Stomach smooth muscle (tissue), 2 donors: Measurements from ENCODE around the gene RRN3.
"Not testable (repeated sequence)": the region's sequence is repeated elsewhere in the genome, so short reads cannot be mapped to it uniquely, and the experiment has no call there.

Experiments
- H3K27ac ChIP-seq: one replicate; pipeline ENCODE4 v1.7.0; 2013; ENCODE audit warnings: mild to moderate bottlenecking, low read length, inconsistent platforms
- H3K27me3 ChIP-seq, 2 donors: one replicate each; pipeline ENCODE4 v1.7.0; 2013; ENCODE audit warnings: low read length in 2 of 2; ENCODE audit not compliant: insufficient read depth in 2 of 2, control insufficient read depth in 1 of 2
- H3K36me3 ChIP-seq, 2 donors: one replicate each; pipeline ENCODE4 v1.7.0; 2013; ENCODE audit warnings: low read length in 2 of 2; ENCODE audit not compliant: control insufficient read depth in 2 of 2, insufficient read depth in 2 of 2
- H3K4me1 ChIP-seq: one replicate; pipeline ENCODE4 v1.7.0; 2013; ENCODE audit warnings: low read length; ENCODE audit not compliant: control insufficient read depth, insufficient read depth
- H3K4me3 ChIP-seq, 2 donors: one replicate each; pipeline ENCODE4 v1.7.0; 2013; ENCODE audit warnings: low read length in 2 of 2
- H3K9ac ChIP-seq, 2 donors: one replicate each; pipeline ENCODE4 v1.7.0; 2013; ENCODE audit warnings: low read length in 2 of 2, mild to moderate bottlenecking in 1 of 2
- H3K9me3 ChIP-seq, 2 donors: one replicate each; pipeline ENCODE4 v1.7.0; 2013; ENCODE audit warnings: low read length in 2 of 2; ENCODE audit not compliant: control insufficient read depth in 2 of 2
- donor health status: healthy.
- donor health status: Pancreatic carcinoma.

The RRN3 gene

DNA sequence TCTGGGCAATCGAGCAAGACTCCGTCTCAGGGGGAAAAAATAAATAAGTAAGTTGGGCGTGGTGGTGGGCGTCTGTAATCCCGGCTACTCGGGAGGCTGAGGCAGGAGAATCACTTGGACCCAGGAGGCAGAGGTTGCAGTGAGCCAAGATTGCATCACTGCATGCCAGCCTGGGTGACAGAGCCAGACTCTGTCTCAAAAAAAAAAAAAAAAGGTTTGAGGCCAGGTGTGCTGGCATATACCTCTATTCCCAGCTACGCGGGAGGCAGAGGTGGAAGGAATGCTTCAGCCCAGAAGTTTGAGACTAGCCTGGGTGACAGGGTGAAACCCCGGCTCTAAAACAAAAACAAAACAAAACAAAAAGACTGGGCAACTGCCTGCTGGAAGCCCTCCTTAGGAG is 48.8 kb downstream of the RRN3 start:
- not testable (repeated sequence) for H3K9ac ChIP-seq, H3K27ac ChIP-seq, H3K9me3 ChIP-seq

DNA sequence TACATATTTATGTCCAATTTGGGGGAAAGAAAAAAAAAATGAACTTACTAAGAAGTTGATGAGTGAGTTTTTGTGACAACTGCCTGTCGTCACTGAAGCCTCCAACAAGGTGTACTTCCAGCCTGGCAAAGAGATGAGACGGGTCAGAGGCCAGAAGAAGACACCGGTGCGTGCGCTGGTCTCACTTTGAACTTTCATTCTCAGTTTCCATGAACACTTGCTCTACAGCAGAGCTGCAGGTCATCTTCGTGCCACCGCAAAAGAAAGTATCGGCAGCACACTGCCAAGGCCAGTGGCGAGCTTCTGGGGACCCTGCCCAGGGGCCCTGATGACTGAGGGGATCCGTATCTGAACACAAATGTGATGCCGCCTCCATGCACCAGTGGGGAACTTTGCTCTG is 49.8 kb downstream of the RRN3 start:
- Histone ChIP-seq H3K36me3 (peaks cover 16 to 34% of the 10 kb centered on the region in 2 donors), H3K4me3 (no peak overlapping the region), H3K27me3 (no peaks in the 10 kb centered on the region)

More for the DNA sequence above, 48.8 kb downstream of the RRN3 start:
- peaks cover 8 to 24% of the 10 kb centered on the region in 2 donors for H3K36me3 ChIP-seq
- H3K4me3 ChIP-seq, H3K27me3 ChIP-seq, H3K4me1 ChIP-seq: not testable (repeated sequence)

DNA sequence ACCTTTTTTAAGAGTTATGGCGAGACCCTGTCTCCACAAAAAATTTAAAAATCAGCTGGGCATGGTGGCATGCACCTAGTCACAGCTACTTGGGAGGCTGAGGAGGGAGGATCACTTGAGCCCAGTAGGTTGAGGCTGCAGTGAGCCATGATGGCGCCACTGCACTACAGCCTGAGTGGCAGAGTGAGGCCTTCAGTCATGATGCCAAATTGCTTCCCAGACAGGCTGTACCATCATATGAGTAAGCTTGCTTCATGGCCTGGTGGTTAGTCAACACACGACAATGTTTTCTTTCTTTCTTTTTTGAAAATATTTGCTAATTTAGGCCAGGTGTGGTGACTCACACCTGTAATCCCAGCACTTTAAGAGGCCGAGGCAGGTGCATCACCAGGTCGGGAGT is 50.7 kb downstream of the RRN3 start:
- peaks cover 4% of the 10 kb centered on the region for H3K4me1 ChIP-seq
- H3K27ac ChIP-seq: no peak overlapping the region
- H3K27me3 ChIP-seq: no peaks in the 10 kb centered on the region
- H3K9me3 ChIP-seq: no peaks in the 10 kb centered on the region
- H3K9ac ChIP-seq: no peak overlapping the region
- H3K4me3 ChIP-seq: no peak overlapping the region
- peaks cover 21 to 43% of the 10 kb centered on the region in 2 donors for H3K36me3 ChIP-seq

More for the DNA sequence above, 49.8 kb downstream of the RRN3 start:
- H3K9ac ChIP-seq: no peak overlapping the region
- H3K9me3 ChIP-seq: no peaks in the 10 kb centered on the region
- H3K4me1 ChIP-seq: peaks cover 4% of the 10 kb centered on the region
- H3K27ac ChIP-seq: no peak overlapping the region

- Histone ChIP-seq H3K4me3 (no peak overlapping the region), H3K27me3 (no peaks in the 10 kb centered on the region), H3K4me1 (peaks cover 4% of the 10 kb centered on the region), H3K9me3 (no peaks in the 10 kb centered on the region), H3K9ac (no peak overlapping the region), H3K36me3 (peaks cover 20 to 41% of the 10 kb centered on the region in 2 donors), H3K27ac (peak overlapping the region; percentile 37)
Measured at GRCh38 chr16:15041271-15042004, 52.6 kb downstream of the RRN3 start.

DNA sequence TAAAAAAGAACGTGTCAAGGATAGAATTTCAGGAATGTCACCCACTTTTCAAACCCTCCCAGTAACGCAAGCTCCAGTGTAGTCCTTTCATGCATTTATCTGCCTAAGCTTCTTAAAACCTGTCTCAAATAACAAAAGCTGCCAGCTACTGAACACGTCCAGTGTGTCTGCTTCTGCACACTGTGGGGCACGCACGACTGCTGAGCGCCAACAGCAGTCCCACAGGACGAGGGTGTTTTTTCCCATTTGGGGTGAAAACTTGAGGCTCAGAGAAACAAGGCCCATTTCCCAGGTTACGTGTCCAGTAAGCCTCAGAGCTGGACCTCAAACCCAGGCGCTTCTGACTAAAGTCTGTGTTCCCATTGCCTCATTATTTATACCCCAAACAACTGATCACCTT is 55.4 kb downstream of the RRN3 start:
- Histone ChIP-seq H3K9me3 (no peaks in the 10 kb centered on the region), H3K9ac (no peak overlapping the region), H3K27me3 (no peaks in the 10 kb centered on the region), H3K36me3 (peaks cover 38 to 57% of the 10 kb centered on the region in 2 donors), H3K4me1 (peaks cover 9% of the 10 kb centered on the region), H3K4me3 (no peak overlapping the region), H3K27ac (peak overlapping the region; percentile 82)

DNA sequence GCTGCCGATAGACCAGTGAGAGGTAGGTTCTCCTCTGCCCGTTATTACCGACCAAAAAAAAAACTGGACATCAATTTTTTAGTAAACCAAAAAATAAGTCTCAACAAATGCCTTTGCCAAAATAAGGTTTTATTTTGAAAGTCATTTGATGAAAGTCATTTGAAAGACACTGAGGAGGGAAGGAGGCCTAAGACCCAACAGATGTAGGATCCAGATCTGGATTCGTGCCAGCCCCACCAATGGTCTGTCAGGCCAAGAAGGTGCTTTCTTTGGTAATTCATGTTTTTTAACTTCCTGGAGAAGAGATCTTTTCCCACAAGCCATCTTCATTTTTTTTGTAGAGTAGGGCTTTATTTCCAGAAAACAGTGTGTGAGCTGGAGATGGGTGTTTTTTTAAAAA is 56.3 kb downstream of the RRN3 start:
- Histone ChIP-seq H3K9ac (no peak overlapping the region), H3K4me3 (no peak overlapping the region), H3K27me3 (no peaks in the 10 kb centered on the region), H3K27ac (peak overlapping the region; percentile 82), H3K9me3 (no peaks in the 10 kb centered on the region), H3K4me1 (peaks cover 9% of the 10 kb centered on the region), H3K36me3 (peaks cover 45 to 66% of the 10 kb centered on the region in 2 donors)

DNA sequence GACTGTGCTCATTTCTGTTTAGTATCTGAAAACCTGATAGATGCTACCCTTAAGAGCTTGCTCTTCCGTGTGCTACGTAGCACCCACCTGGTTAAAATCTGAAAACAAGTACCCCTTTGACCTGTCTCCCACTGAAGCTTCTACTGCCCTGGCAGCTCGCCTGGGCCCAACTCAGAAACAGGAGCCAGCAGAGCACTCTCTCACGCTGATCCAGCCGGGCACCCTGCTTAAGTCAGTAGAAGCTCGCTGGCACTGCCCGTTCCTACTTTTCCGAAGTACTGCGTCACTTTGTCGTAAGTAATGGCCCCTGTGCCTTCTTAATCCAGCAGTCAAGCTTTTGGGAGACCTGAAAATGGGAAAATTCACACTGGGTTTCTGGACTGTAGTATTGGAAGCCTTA is 57.1 kb downstream of the RRN3 start:
- no peaks in the 10 kb centered on the region for H3K9me3 ChIP-seq
- H3K27ac ChIP-seq: peak overlapping the region; percentile 82
- peaks cover 9% of the 10 kb centered on the region for H3K4me1 ChIP-seq
- H3K4me3 ChIP-seq: no peak overlapping the region
- peaks cover 45 to 68% of the 10 kb centered on the region in 2 donors for H3K36me3 ChIP-seq
- H3K9ac ChIP-seq: peak overlapping the region; percentile 39 to 58
- no peaks in the 10 kb centered on the region for H3K27me3 ChIP-seq

DNA sequence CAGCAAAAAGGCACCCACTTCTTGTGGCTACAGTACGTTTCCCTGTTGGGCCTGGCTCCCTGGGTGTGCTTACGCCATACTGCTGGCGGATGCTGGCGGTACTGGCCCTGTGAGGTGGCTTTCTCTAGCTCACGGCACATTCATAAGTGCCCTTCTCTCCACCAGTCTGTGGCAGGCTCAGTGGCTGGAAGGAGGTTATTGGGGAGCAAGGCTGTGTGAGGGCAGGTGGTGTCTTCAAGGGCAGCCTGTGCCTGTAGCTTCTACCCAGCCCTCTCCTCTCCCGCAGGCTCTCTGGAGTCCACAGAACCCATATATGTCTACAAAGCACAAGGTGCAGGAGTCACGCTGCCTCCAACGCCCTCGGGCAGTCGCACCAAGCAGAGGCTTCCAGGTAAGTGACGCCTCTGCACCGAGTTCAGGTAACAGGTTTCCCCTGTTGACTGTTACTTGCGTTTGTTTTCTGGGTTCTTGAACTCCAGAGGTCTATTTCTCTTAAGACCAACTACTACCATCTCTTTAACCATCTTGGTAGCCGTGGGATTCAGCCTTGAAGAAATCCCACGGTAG is 58.8 kb downstream of the RRN3 start:
- H3K27me3 ChIP-seq: no peaks in the 10 kb centered on the region
- H3K4me1 ChIP-seq: peaks cover 6% of the 10 kb centered on the region
- H3K36me3 ChIP-seq: peaks cover 50 to 72% of the 10 kb centered on the region in 2 donors
- no peak overlapping the region for H3K4me3 ChIP-seq
- no peaks in the 10 kb centered on the region for H3K9me3 ChIP-seq
- peak overlapping the region; percentile 82 for H3K27ac ChIP-seq
- H3K9ac ChIP-seq: no peak overlapping the region

DNA sequence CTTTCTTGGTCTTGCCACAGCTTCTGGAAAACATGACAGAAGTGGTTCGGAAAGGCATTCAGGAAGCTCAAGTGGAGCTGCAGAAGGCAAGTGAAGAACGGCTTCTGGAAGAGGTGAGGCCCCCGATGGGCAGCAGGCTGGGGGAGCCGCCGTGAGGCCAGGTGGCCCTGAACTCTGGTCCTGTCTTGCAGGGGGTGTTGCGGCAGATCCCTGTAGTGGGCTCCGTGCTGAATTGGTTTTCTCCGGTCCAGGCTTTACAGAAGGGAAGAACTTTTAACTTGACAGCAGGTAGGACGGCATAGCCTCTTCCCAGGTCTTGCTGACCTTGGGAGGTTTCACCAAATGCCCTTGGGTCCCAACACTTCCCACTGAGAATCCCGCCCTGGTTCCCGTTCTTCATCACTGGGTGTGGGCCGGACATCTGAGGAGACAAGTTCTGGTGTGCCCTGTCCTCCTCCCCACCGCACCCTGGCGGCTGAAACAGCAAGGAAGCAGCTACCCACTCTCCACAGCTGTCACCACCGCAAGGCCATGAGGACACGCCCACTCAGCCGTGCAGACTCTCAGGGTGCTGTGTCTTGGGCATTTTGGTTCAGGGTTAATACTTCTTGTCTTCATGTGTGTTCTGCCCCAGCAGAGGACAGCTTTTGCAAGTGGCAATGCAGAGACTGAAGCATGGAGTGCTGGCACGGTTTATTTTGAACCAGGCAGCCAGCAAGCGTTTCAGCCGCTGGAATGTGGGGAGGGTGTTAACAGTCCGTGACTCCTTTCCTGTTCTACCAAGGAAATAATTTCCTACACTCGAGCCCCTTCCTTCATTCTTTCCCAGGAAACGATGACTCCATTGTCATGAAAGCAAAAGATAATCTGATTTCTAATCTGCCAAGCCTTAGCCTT is 59.6 kb downstream of the RRN3 start:
- no peaks in the 10 kb centered on the region for H3K27me3 ChIP-seq
- H3K27ac ChIP-seq: peak overlapping the region; percentile 82
- no peak overlapping the region for H3K9ac ChIP-seq
- peaks cover 6% of the 10 kb centered on the region for H3K4me1 ChIP-seq
- no peaks in the 10 kb centered on the region for H3K9me3 ChIP-seq
- H3K36me3 ChIP-seq: peaks cover 43 to 64% of the 10 kb centered on the region in 2 donors
- no peak overlapping the region for H3K4me3 ChIP-seq

GRCh38 chr16:15033309-15033707 is 60.8 kb downstream of the RRN3 start:
- peaks cover 12% of the 10 kb centered on the region for H3K4me1 ChIP-seq
- no peaks in the 10 kb centered on the region for H3K27me3 ChIP-seq
- peaks cover 36 to 58% of the 10 kb centered on the region in 2 donors for H3K36me3 ChIP-seq
- no peak overlapping the region for H3K27ac ChIP-seq
- H3K4me3 ChIP-seq: no peak overlapping the region
- no peak overlapping the region for H3K9ac ChIP-seq
- H3K9me3 ChIP-seq: no peaks in the 10 kb centered on the region
